CD14-positive monocyte (primary cell): ENCODE measurements around the gene CD46. TPM values are rescaled to one million over a fixed set of nuclear protein-coding genes. Genes with fewer than 3 reads are reported as not detected.
A peak's percentile ranks its signal among the peaks of the same experiment; 100 is the strongest.

Experiments
- DNase-seq, 3 donors: peaks; one replicate each; pipeline ENCODE4 v3.0.0-alpha.2; 2011 to 2022
- H2AFZ ChIP-seq: 2 replicates; pipeline ENCODE4 v1.6.0; 2012; ENCODE audit warnings: mild to moderate bottlenecking, low read depth, low read length, inconsistent platforms; ENCODE audit not compliant: insufficient read depth, poor library complexity, severe bottlenecking
- H3K27ac ChIP-seq, 2 donors: 1 replicate in 1 of 2; 2 replicates in 1 of 2; pipeline ENCODE4 v1.5.1; 2012 to 2013; ENCODE audit warnings: low read length in 2 of 2, control low read depth in 1 of 2, inconsistent platforms in 1 of 2, low read depth in 1 of 2, mild to moderate bottlenecking in 1 of 2
- H3K27me3 ChIP-seq, 2 donors: one replicate each; pipeline versions ENCODE4 v1.6.0 to v1.6.1; 2011 to 2013; ENCODE audit warnings: low read length in 2 of 2; ENCODE audit not compliant: control insufficient read depth in 2 of 2, insufficient read depth in 2 of 2
- H3K36me3 ChIP-seq, 2 donors: replicated peaks in 1 of 2; 1 replicate in 1 of 2; 2 replicates in 1 of 2; pipeline versions ENCODE4 v1.5.1 to v1.6.1; 2012 to 2013; ENCODE audit warnings: low read length in 2 of 2, control low read depth in 1 of 2, inconsistent platforms in 1 of 2, mild to moderate bottlenecking in 1 of 2; ENCODE audit not compliant: insufficient read depth in 2 of 2, control insufficient read depth in 1 of 2
- H3K4me1 ChIP-seq, 2 donors: 1 replicate in 1 of 2; 2 replicates in 1 of 2; pipeline versions ENCODE4 v1.5.1 to v1.6.1; 2012 to 2013; ENCODE audit warnings: low read length in 2 of 2, control low read depth in 1 of 2, inconsistent platforms in 1 of 2, mild to moderate bottlenecking in 1 of 2, moderate library complexity in 1 of 2; ENCODE audit not compliant: insufficient read depth in 2 of 2, control insufficient read depth in 1 of 2
- H3K4me2 ChIP-seq: replicated peaks from 2 replicates; pipeline ENCODE3; 2012; ENCODE audit warnings: low read length, moderate library complexity, mild to moderate bottlenecking; ENCODE audit not compliant: poor library complexity, severe bottlenecking; ENCODE audit errors: extremely low read depth
- H3K4me3 ChIP-seq, 3 experiments: fragments of 200-600 bp in 1 of 3; sonication (generic) in 1 of 3; replicated peaks in 1 of 3; 1 replicate in 2 of 3; 2 replicates in 1 of 3; pipeline ENCODE4 v1.5.1; 2011 to 2013; ENCODE audit warnings: low read length in 3 of 3, mild to moderate bottlenecking in 3 of 3, control low read depth in 2 of 3, low read depth in 2 of 3, inconsistent platforms in 1 of 3, moderate library complexity in 1 of 3
- H3K79me2 ChIP-seq: 2 replicates; pipeline ENCODE4 v1.6.0; 2012; ENCODE audit warnings: mild to moderate bottlenecking, control low read depth, inconsistent platforms, low read length, moderate library complexity; ENCODE audit not compliant: insufficient read depth
- H3K9ac ChIP-seq: 2 replicates; pipeline ENCODE4 v1.6.0; 2017; ENCODE audit warnings: low read length, mild to moderate bottlenecking; ENCODE audit not compliant: insufficient read depth, poor library complexity, severe bottlenecking
- H3K9me3 ChIP-seq, 2 donors: replicated peaks in 1 of 2; 1 replicate in 1 of 2; 2 replicates in 1 of 2; pipeline versions ENCODE4 v1.5.1 to v1.6.1; 2012 to 2013; ENCODE audit warnings: low read length in 2 of 2, control low read depth in 1 of 2; ENCODE audit not compliant: control insufficient read depth in 1 of 2, insufficient read depth in 1 of 2
- H4K20me1 ChIP-seq: 2 replicates; pipeline ENCODE4 v1.6.0; 2012; ENCODE audit warnings: mild to moderate bottlenecking, low read length, control low read depth, moderate library complexity; ENCODE audit not compliant: insufficient read depth
- H3K27ac Mint-ChIP-seq, 7 donors: one replicate each; pipeline ENCODE4 v1.8.0; 2020; ENCODE audit warnings: mild to moderate bottlenecking in 7 of 7, mixed read lengths in 7 of 7, moderate library complexity in 6 of 7, inconsistent platforms in 2 of 7
- H3K27me3 Mint-ChIP-seq, 3 donors: one replicate each; pipeline ENCODE4 v1.8.0; 2021 to 2022; ENCODE audit warnings: low read depth in 3 of 3, mild to moderate bottlenecking in 3 of 3, mixed read lengths in 3 of 3, moderate library complexity in 3 of 3, inconsistent platforms in 1 of 3
- H3K36me3 Mint-ChIP-seq, 2 donors: one replicate each; pipeline ENCODE4 v1.8.0; 2020; ENCODE audit warnings: mixed read lengths in 2 of 2, inconsistent platforms in 1 of 2, mild to moderate bottlenecking in 1 of 2
- H3K4me1 Mint-ChIP-seq: one replicate; pipeline ENCODE4 v1.8.0; 2020; ENCODE audit warnings: mild to moderate bottlenecking, mixed read lengths
- H3K4me3 Mint-ChIP-seq, 2 donors: one replicate each; pipeline ENCODE4 v1.8.0; 2020; ENCODE audit warnings: mild to moderate bottlenecking in 2 of 2, mixed read lengths in 2 of 2, moderate library complexity in 1 of 2
- H3K9me3 Mint-ChIP-seq, 7 donors: one replicate each; pipeline ENCODE4 v1.8.0; 2020 to 2022; ENCODE audit warnings: mixed read lengths in 7 of 7, mild to moderate bottlenecking in 6 of 7, moderate library complexity in 6 of 7, inconsistent platforms in 2 of 7
- CTCF ChIP-seq: fragments of 200-600 bp; IDR thresholded peaks from one replicate; pipeline ENCODE4 v1.8.0; 2022; ENCODE audit warnings: antibody characterized with exemption, mild to moderate bottlenecking
- WGBS: methylation state at CpG from one replicate; pipeline ENCODE4 v1.1.5; 2013; ENCODE audit warnings: missing lambda C conversion rate; ENCODE audit not compliant: insufficient coverage; 5-methylcytosine and 5-hydroxymethylcytosine counted together
- intact Hi-C, 2 donors: fragments of 100-400 bp; cut with micrococcal nuclease; formaldehyde crosslinking; loops; one replicate each; pipeline versions ENCODE4 v1.15.0 to v1.15.1; 2023
- polyA minus RNA-seq: library from RNA; depleted of rRNA, polyadenylated mRNA; stranded (reverse); fragments of >200 nt; gene quantifications from 2 replicates; pipeline ENCODE4 v1.2.3, GENCODE V29; 2012
- polyA plus RNA-seq, 3 donors: library from polyadenylated mRNA; depleted of rRNA in 1 of 3; unstranded in 2 of 3; stranded (reverse) in 1 of 3; fragments of 300-500 nt in 2 of 3; fragments of >200 nt in 1 of 3; fragmentation: Illumina TruSeq in 2 of 3; gene quantifications; 1 replicate in 2 of 3; 2 replicates in 1 of 3; pipeline ENCODE4 v1.2.3, GENCODE V29; 2012 to 2021
- total RNA-seq, 12 experiments: library from RNA in 1 of 12; stranded (reverse) in 1 of 12; fragments of 120-200 nt in 1 of 12; gene quantifications; one replicate each; pipeline ENCODE4 v1.2.4 and lab custom pipeline; 2013 to 2026; ENCODE audit warnings: mixed read lengths in 6 of 12, inconsistent platforms in 1 of 12

The CD46 gene
- total RNA-seq (2013): 116 TPM
- polyA plus RNA-seq (100 to 1,000 TPM; 139 to 259 (median 210) TPM), polyA minus RNA-seq (41.1 and 58.9 TPM in 2 replicates), total RNA-seq (lab: John Stamatoyannopoulos, UW) (89.2 to 327 (median 256) reads per million in 11 experiments)

GRCh38 chr1:207751790-207752455 lies at the start of gene CD46:
CD46 (plus strand) TSS chr1:207752054; CDS start chr1:207752213, 159 bp downstream.
- peak within 1 kb of the TSS; percentile 100 for H3K4me3 Mint-ChIP-seq
- peak; percentile 95 to 98 (median 96) for DNase-seq
- H3K4me1 Mint-ChIP-seq: peaks cover 53% of the 10 kb centered on the region
- Histone ChIP-seq H3K4me3 (peak within 1 kb of the TSS; percentile 54 to 94 (median 93)), H3K9ac (peak within 1 kb of the TSS; percentile 93), H3K27me3 (no peaks in the 10 kb centered on the region), H4K20me1 (peaks cover 31% of the 10 kb centered on the region), H3K4me2 (peak within 1 kb of the TSS; percentile 74), H3K9me3 (no peaks in the 10 kb centered on the region), H3K36me3 (peaks cover 0 to 3% of the 10 kb centered on the region in 2 donors), H3K4me1 (peaks cover 46 to 48% of the 10 kb centered on the region in 2 donors), H3K27ac (peak within 1 kb of the TSS; percentile 94 to 98), H3K79me2 (peaks cover 51% of the 10 kb centered on the region), H2AFZ (peak within 1 kb of the TSS; percentile 92)
- H3K9me3 Mint-ChIP-seq: peaks cover 0 to 3% (median 0%) of the 10 kb centered on the region in 7 donors
- peak within 1 kb of the TSS; percentile 97 to 100 (median 99) for H3K27ac Mint-ChIP-seq
- peaks cover 0 to 1% (median 0%) of the 10 kb centered on the region in 3 donors for H3K27me3 Mint-ChIP-seq
- intact Hi-C loops: loop anchor here in 1 of 2 donors (5.0 kb wide), 1 partner anchor 115 kb away; no protein-coding TSS in a partner anchor
- TF ChIP-seq CTCF: no peak
- under 1% methylated on average over 55 of the region's 55 CpGs for WGBS
- peaks cover 5 to 8% of the 10 kb centered on the region in 2 donors for H3K36me3 Mint-ChIP-seq

- no peak overlapping the region for H3K4me3 Mint-ChIP-seq
- TF ChIP-seq CTCF: no peak
- H3K36me3 ChIP-seq: no peaks in the 10 kb centered on the region
- no peaks in the 10 kb centered on the region for H3K9me3 ChIP-seq
- H3K4me2 ChIP-seq: no peak overlapping the region
- H3K27ac ChIP-seq: no peak overlapping the region
- 100% methylated on average over 1 of the region's 1 CpG for WGBS
- peaks cover 0 to 2% (median 2%) of the 10 kb centered on the region in 3 donors for H3K27me3 Mint-ChIP-seq
- H3K9me3 Mint-ChIP-seq: peaks cover 0 to 3% (median 0%) of the 10 kb centered on the region in 7 donors
- no peak for DNase-seq
- H3K9ac ChIP-seq: no peak overlapping the region
- no peak overlapping the region for H3K4me3 ChIP-seq
- H3K4me1 ChIP-seq: no peaks in the 10 kb centered on the region
- H4K20me1 ChIP-seq: no peaks in the 10 kb centered on the region
- no peak overlapping the region for H3K27ac Mint-ChIP-seq
- H3K36me3 Mint-ChIP-seq: no peaks in the 10 kb centered on the region
- H2AFZ ChIP-seq: no peak overlapping the region
- H3K27me3 ChIP-seq: no peaks in the 10 kb centered on the region
- H3K79me2 ChIP-seq: no peaks in the 10 kb centered on the region
- H3K4me1 Mint-ChIP-seq: peaks cover 6% of the 10 kb centered on the region
- intact Hi-C loops: no loop called here
Measured at GRCh38 chr1:207702317-207702716, 49.5 kb upstream of the CD46 start.
